NCI-H1694 treated with DMSO at 0.1 percent for 48 hours (cell line): ENCODE data around the gene CKS1B.
A peak's percentile ranks its signal among the peaks of the same experiment; 100 is the strongest.

Source experiments
- DNase-seq: peaks from one replicate; lab custom pipeline; 2025; lab: John Stamatoyannopoulos, UW

The CKS1B gene

GRCh38 chr1:154945962-154946850 lies 28.3 kb upstream of the CKS1B start:
- no peak for DNase-seq

GRCh38 chr1:154948079-154948478 lies 26.4 kb upstream of the CKS1B start:
- no peak for DNase-seq

GRCh38 chr1:154951901-154952657 lies 22.4 kb upstream of the CKS1B start:
- DNase-seq = no peak

- DNase-seq = no peak
These were observed 21.8 kb upstream of the CKS1B start for GRCh38 chr1:154952664-154953063.

GRCh38 chr1:154953611-154954038 lies 20.9 kb upstream of the CKS1B start:
- DNase-seq = no peak

- no peak for DNase-seq
These were observed 19.9 kb upstream of the CKS1B start for GRCh38 chr1:154954541-154954940.

- DNase-seq = peak; percentile 25
These were observed 19.3 kb upstream of the CKS1B start for GRCh38 chr1:154955039-154955717.

GRCh38 chr1:154955718-154956543 lies 18.6 kb upstream of the CKS1B start, which contains the start of gene PBXIP1:
PBXIP1 (minus strand) TSS chr1:154956099; CDS start chr1:154953721, 2,378 bp downstream.
- DNase-seq = peak; percentile 92

- no peak for DNase-seq
These were observed 17.9 kb upstream of the CKS1B start for GRCh38 chr1:154956544-154956941.

- DNase-seq = no peak
These were observed 17.3 kb upstream of the CKS1B start for GRCh38 chr1:154957091-154957657.

- no peak for DNase-seq
These were observed 16.4 kb upstream of the CKS1B start for GRCh38 chr1:154958036-154958435.

- DNase-seq = no peak
These were observed 15.6 kb upstream of the CKS1B start for GRCh38 chr1:154958681-154959425.

- no peak for DNase-seq
These were observed 15.1 kb upstream of the CKS1B start for GRCh38 chr1:154959426-154959780.

GRCh38 chr1:154960446-154961136 lies 13.9 kb upstream of the CKS1B start:
- DNase-seq = no peak

- peak; percentile 75 for DNase-seq
These were observed 13.0 kb upstream of the CKS1B start, which contains the start of gene PYGO2 for GRCh38 chr1:154961207-154962155. PYGO2 (minus strand) TSS chr1:154961782; CDS start chr1:154961576, 206 bp downstream.

- DNase-seq = peak; percentile 47
These were observed 12.2 kb upstream of the CKS1B start for GRCh38 chr1:154962156-154962749.

- no peak for DNase-seq
These were observed 11.6 kb upstream of the CKS1B start for GRCh38 chr1:154962795-154963330.

GRCh38 chr1:154963643-154964042 lies 10.8 kb upstream of the CKS1B start:
- DNase-seq = no peak
